IMR-90 (cell line): ENCODE measurements around the gene FRMD5. TPM values are rescaled to one million over a fixed set of nuclear protein-coding genes. Genes with fewer than 3 reads are reported as not detected.

Source experiments
- ATAC-seq: fragments of 200-7000 bp; cut with Tn5 transposase; 2 replicates; pipeline ENCODE4 v1.9.1; 2020; ENCODE audit warnings: low read depth, mild to moderate bottlenecking, moderate library complexity
- BruUV-seq: library from RNA; stranded (reverse); fragments of 400-500 nt; replicated peaks from 2 replicates; lab custom pipeline; 2021; lab: Mats Ljungman, UMichigan
- CTCF ChIA-PET: fragments of 300-600 bp; formaldehyde crosslinking; extraction: SDS; loops from one replicate; lab custom pipeline; 2021; ENCODE audit warnings: antibody characterized with exemption; lab: Yijun Ruan, JAX
- POLR2A ChIA-PET: fragments of 300-600 bp; sonication (Branson Sonifier 250); formaldehyde crosslinking; loops from one replicate; lab custom pipeline; 2022; ENCODE audit warnings: antibody characterized with exemption; ENCODE audit not compliant: unreplicated experiment; lab: Charles Lee
- DNase-seq: peaks from one replicate; pipeline ENCODE4 v3.0.0; 2013
- H2AFZ ChIP-seq: replicated peaks from 2 replicates; pipeline ENCODE3; 2013; ENCODE audit warnings: low read length, mild to moderate bottlenecking; ENCODE audit not compliant: poor library complexity
- H2AK5ac ChIP-seq: 2 replicates; pipeline ENCODE4 v1.6.1; 2013; ENCODE audit warnings: low read depth, low read length, inconsistent platforms
- H2AK9ac ChIP-seq: replicated peaks from 2 replicates; pipeline ENCODE3; 2013; ENCODE audit warnings: mild to moderate bottlenecking, low read depth, low read length, moderate library complexity; ENCODE audit not compliant: poor library complexity
- H2BK120ac ChIP-seq: 2 replicates; pipeline ENCODE4 v1.6.1; 2013; ENCODE audit warnings: low read depth, low read length, inconsistent platforms
- H2BK15ac ChIP-seq: 3 replicates; pipeline ENCODE4 v1.6.1; 2013; ENCODE audit warnings: low read depth, low read length, inconsistent platforms
- H2BK20ac ChIP-seq: 2 replicates; pipeline ENCODE4 v1.6.1; 2013; ENCODE audit warnings: low read depth, mild to moderate bottlenecking, inconsistent platforms, low read length, moderate library complexity
- H2BK5ac ChIP-seq: 2 replicates; pipeline ENCODE4 v1.6.1; 2013; ENCODE audit warnings: mild to moderate bottlenecking, low read depth, low read length, inconsistent platforms; ENCODE audit not compliant: poor library complexity, severe bottlenecking
- H3K14ac ChIP-seq: replicated peaks from 2 replicates; pipeline ENCODE4 v1.6.1; 2013; ENCODE audit warnings: low read depth, low read length, inconsistent platforms
- H3K18ac ChIP-seq: 2 replicates; pipeline ENCODE4 v1.6.1; 2013; ENCODE audit warnings: low read depth, low read length, control low read depth
- H3K23ac ChIP-seq: 2 replicates; pipeline ENCODE4 v1.6.1; 2013; ENCODE audit warnings: low read depth, low read length, inconsistent platforms
- H3K27ac ChIP-seq: 2 replicates; pipeline ENCODE4 v1.5.1; 2013; ENCODE audit warnings: mild to moderate bottlenecking, control low read depth, low read length; ENCODE audit not compliant: insufficient read depth
- H3K27me3 ChIP-seq: 2 replicates; pipeline ENCODE4 v1.6.1; 2013; ENCODE audit warnings: low read length; ENCODE audit not compliant: control insufficient read depth, insufficient read depth
- H3K36me3 ChIP-seq: 2 replicates; pipeline ENCODE4 v1.6.1; 2013; ENCODE audit warnings: low read length, mixed read lengths; ENCODE audit not compliant: control insufficient read depth, insufficient read depth
- H3K4ac ChIP-seq: 2 replicates; pipeline ENCODE4 v1.6.1; 2013; ENCODE audit warnings: low read depth, low read length, inconsistent platforms
- H3K4me1 ChIP-seq: 2 replicates; pipeline ENCODE4 v1.6.1; 2013; ENCODE audit warnings: low read length, mixed read lengths; ENCODE audit not compliant: control insufficient read depth, insufficient read depth
- H3K4me2 ChIP-seq: 2 replicates; pipeline ENCODE4 v1.6.1; 2013; ENCODE audit warnings: low read depth, mild to moderate bottlenecking, control low read depth, low read length, moderate library complexity
- H3K4me3 ChIP-seq: 2 replicates; pipeline ENCODE4 v1.5.1; 2013; ENCODE audit warnings: low read depth, mild to moderate bottlenecking, control low read depth, low read length, moderate library complexity; ENCODE audit not compliant: insufficient read depth
- H3K56ac ChIP-seq: 2 replicates; pipeline ENCODE4 v1.6.1; 2013; ENCODE audit warnings: low read length, inconsistent platforms; ENCODE audit not compliant: insufficient read depth; ENCODE audit errors: extremely low read depth
- H3K79me1 ChIP-seq, 2 experiments: 2 replicates each; pipeline ENCODE4 v1.6.1; 2013; ENCODE audit warnings: low read length in 2 of 2, inconsistent platforms in 1 of 2, low read depth in 1 of 2
- H3K9ac ChIP-seq: 2 replicates; pipeline ENCODE4 v1.6.1; 2013; ENCODE audit warnings: low read depth, low read length, control low read depth
- H3K9me1 ChIP-seq: 2 replicates; pipeline ENCODE4 v1.6.1; 2013; ENCODE audit warnings: low read length, inconsistent platforms; ENCODE audit not compliant: insufficient read depth
- H3K9me3 ChIP-seq: 2 replicates; pipeline ENCODE4 v1.6.1; 2013; ENCODE audit warnings: low read length; ENCODE audit not compliant: control insufficient read depth, insufficient read depth
- H4K20me1 ChIP-seq: 2 replicates; pipeline ENCODE4 v1.6.1; 2013; ENCODE audit warnings: low read length, inconsistent platforms; ENCODE audit not compliant: insufficient read depth
- H4K5ac ChIP-seq: 2 replicates; pipeline ENCODE4 v1.6.1; 2013; ENCODE audit warnings: mild to moderate bottlenecking, low read depth, low read length, control low read depth
- H4K8ac ChIP-seq, 2 experiments: 2 replicates each; pipeline ENCODE4 v1.6.1; 2013; ENCODE audit warnings: low read depth in 2 of 2, low read length in 2 of 2, control low read depth in 1 of 2, inconsistent platforms in 1 of 2
- H4K91ac ChIP-seq: 2 replicates; pipeline ENCODE4 v1.6.1; 2013; ENCODE audit warnings: low read depth, low read length, inconsistent platforms; ENCODE audit not compliant: insufficient read depth
- BHLHE40 ChIP-seq: fragments of 150-350 bp; IDR thresholded peaks from 2 replicates; pipeline ENCODE4 v1.6.1; 2016; ENCODE audit warnings: mild to moderate bottlenecking, low read depth, low read length
- CEBPB ChIP-seq: IDR thresholded peaks from 2 replicates; pipeline ENCODE4 v1.6.1; 2012; ENCODE audit warnings: low read depth, low read length, improper control_type of control experiment
- CHD1 ChIP-seq: IDR thresholded peaks from 2 replicates; pipeline ENCODE4 v1.6.1; 2012; ENCODE audit warnings: low read depth, low read length, improper control_type of control experiment
- CTCF ChIP-seq: conservative IDR thresholded peaks from 2 replicates; pipeline ENCODE4 v1.5.1; 2012; ENCODE audit warnings: mild to moderate bottlenecking, low read depth, low read length, improper control_type of control experiment
- ELK1 ChIP-seq: fragments of 150-350 bp; IDR thresholded peaks from 2 replicates; pipeline ENCODE4 v1.6.1; 2016; ENCODE audit warnings: low read depth, mild to moderate bottlenecking, low read length, moderate library complexity, borderline replicate concordance
- FOS ChIP-seq: fragments of 150-350 bp; IDR thresholded peaks from 2 replicates; pipeline ENCODE4 v1.6.1; 2016; ENCODE audit warnings: low read depth, low read length
- MAFK ChIP-seq: IDR thresholded peaks from 2 replicates; pipeline ENCODE4 v1.6.1; 2012; ENCODE audit warnings: low read depth, low read length, improper control_type of control experiment
- MAZ ChIP-seq: IDR thresholded peaks from 2 replicates; pipeline ENCODE4 v1.6.1; 2012; ENCODE audit warnings: low read depth, mild to moderate bottlenecking, low read length, improper control_type of control experiment, moderate library complexity, borderline replicate concordance
- MXI1 ChIP-seq: IDR thresholded peaks from 2 replicates; pipeline ENCODE4 v1.6.1; 2012; ENCODE audit warnings: low read depth, mild to moderate bottlenecking, low read length, moderate library complexity, borderline replicate concordance
- NFE2L2 ChIP-seq: fragments of 150-350 bp; IDR thresholded peaks from 2 replicates; pipeline ENCODE4 v1.6.1; 2016; ENCODE audit warnings: low read depth, mild to moderate bottlenecking, low read length
- POLR2A ChIP-seq: IDR thresholded peaks from 2 replicates; pipeline ENCODE4 v1.6.1; 2012; ENCODE audit warnings: mild to moderate bottlenecking, low read depth, low read length
- RAD21 ChIP-seq: IDR thresholded peaks from 2 replicates; pipeline ENCODE4 v1.6.1; 2012; ENCODE audit warnings: low read length, improper control_type of control experiment
- RCOR1 ChIP-seq: IDR thresholded peaks from 2 replicates; pipeline ENCODE4 v1.6.1; 2012; ENCODE audit warnings: mild to moderate bottlenecking, low read length, improper control_type of control experiment; ENCODE audit not compliant: insufficient replicate concordance
- RFX5 ChIP-seq: IDR thresholded peaks from 2 replicates; pipeline ENCODE4 v1.8.0; 2012; ENCODE audit warnings: low read depth, mild to moderate bottlenecking, low read length, moderate library complexity
- SMC3 ChIP-seq: fragments of 150-350 bp; IDR thresholded peaks from 2 replicates; pipeline ENCODE4 v1.6.1; 2016; ENCODE audit warnings: low read depth, mild to moderate bottlenecking, antibody characterized with exemption, low read length, moderate library complexity
- USF2 ChIP-seq: fragments of 150-350 bp; IDR thresholded peaks from 2 replicates; pipeline ENCODE4 v1.6.1; 2017; ENCODE audit warnings: mild to moderate bottlenecking, antibody characterized with exemption, low read length, low read depth
- dilution Hi-C: fragments of 300-500 bp; cut with HindIII; formaldehyde crosslinking; loops from one replicate; pipeline ENCODE4 v1.14.3; 2018; ENCODE audit warnings: low sequenced_read_pairs; ENCODE audit not compliant: unreplicated experiment
- in situ Hi-C: fragments of 300-500 bp; cut with MboI; formaldehyde crosslinking; loops from 3 replicates; pipeline ENCODE4 v1.14.3; 2019; ENCODE audit warnings: low sequenced_read_pairs, inconsistent platforms, mixed read lengths
- intact Hi-C: fragments of 100-400 bp; cut with micrococcal nuclease; formaldehyde crosslinking; loops from 2 replicates; pipeline ENCODE4 v1.10.0; 2022
- polyA plus RNA-seq, 3 experiments: library from polyadenylated mRNA; depleted of rRNA; stranded (reverse); fragments of >200 nt; gene quantifications; 2 replicates each; pipeline ENCODE4 v1.2.3, GENCODE V29; 2012; ENCODE audit warnings: low replicate concordance in 1 of 3
- total RNA-seq: library from RNA; depleted of rRNA; stranded (reverse); fragments of >200 nt; gene quantifications from 2 replicates; pipeline ENCODE4 v1.2.3, GENCODE V29; 2012

FRMD5 gene
- total and polyA plus RNA-seq, 2 of the 4 experiments (the other 2 are of a cell fraction) = 4.1 to 5.4 TPM

- H3K36me3 ChIP-seq = no peaks in the 10 kb centered on the region
- H2BK15ac ChIP-seq = no peak overlapping the region
- no peak overlapping the region for H4K5ac ChIP-seq
- H2AFZ ChIP-seq = no peak overlapping the region
- in situ Hi-C loops (no loop called here), intact Hi-C loops (no loop called here), dilution Hi-C loops (no loop called here)
- peaks cover 0 to 9% of the 10 kb centered on the region in 2 experiments; a peak in 2 of 4 replicates for H3K79me1 ChIP-seq
- H3K4me3 ChIP-seq = no peak overlapping the region
- peak overlapping the region; percentile 85 for H2BK5ac ChIP-seq
- no peak overlapping the region; the same call in 1 of the 2 replicates for H3K4ac ChIP-seq
- no peaks in the 10 kb centered on the region for H3K9me3 ChIP-seq
- no peak overlapping the region for H3K56ac ChIP-seq
- no TSS peak for BruUV-seq
- no peak overlapping the region for H2AK9ac ChIP-seq
- H4K91ac ChIP-seq = no peak overlapping the region
- H2AK5ac ChIP-seq = no peak overlapping the region
- H3K27me3 ChIP-seq = no peaks in the 10 kb centered on the region
- H4K8ac ChIP-seq = peak overlapping the region in 1 of 2 experiments; percentile 36; a peak in 1 of 4 replicates
- ChIA-PET CTCF (no interaction called here), POLR2A (no interaction called here)
- H3K9me1 ChIP-seq = peaks cover 4% of the 10 kb centered on the region; the same call in 1 of the 2 replicates
- no peak overlapping the region for H3K9ac ChIP-seq
- no peak overlapping the region for H3K14ac ChIP-seq
- ATAC-seq (no peak), DNase-seq (no peak)
- H2BK20ac ChIP-seq = no peak overlapping the region; the same call in 1 of the 2 replicates
- no peaks in the 10 kb centered on the region; the same call in none of the 2 replicates for H3K4me1 ChIP-seq
- H3K4me2 ChIP-seq = peak overlapping the region; percentile 32; the same call in 1 of the 2 replicates
- no peak overlapping the region for H3K27ac ChIP-seq
- H2BK120ac ChIP-seq = peak overlapping the region; percentile 77; the same call in 1 of the 2 replicates
- TF ChIP-seq USF2 = no peak
- TF ChIP-seq POLR2A = no peak
- TF ChIP-seq RAD21 = no peak
- no peak for TF ChIP-seq CHD1
- TF ChIP-seq FOS = no peak
- TF ChIP-seq BHLHE40 = no peak
- no peak for TF ChIP-seq ELK1
- no peak for TF ChIP-seq MAFK
- TF ChIP-seq CTCF = no peak
- TF ChIP-seq NFE2L2 = no peak
- TF ChIP-seq RCOR1 = no peak
- no peak for TF ChIP-seq SMC3
- no peak for TF ChIP-seq MXI1
- TF ChIP-seq RFX5 = no peak
- TF ChIP-seq CEBPB = no peak
- no peak for TF ChIP-seq MAZ
- H3K18ac ChIP-seq = no peak overlapping the region; the same call in 1 of the 2 replicates
- H4K20me1 ChIP-seq = no peaks in the 10 kb centered on the region
- H3K23ac ChIP-seq = no peak overlapping the region; the same call in 1 of the 2 replicates
Observed at GRCh38 chr15:44158111-44158510, 37.0 kb downstream of the FRMD5 start.
